GM23248 (cell line): ENCODE results near the gene TBRG4. TPM values are rescaled to one million over a fixed set of nuclear protein-coding genes. Genes with fewer than 3 reads are reported as not detected.

Experiments
- DNase-seq: peaks from one replicate; pipeline ENCODE4 v3.0.0-alpha.2; 2015
- H2AFZ ChIP-seq: fragments of 200-600 bp; sonication (generic); 2 replicates; pipeline ENCODE4 v1.6.1; 2016; ENCODE audit warnings: antibody characterized with exemption
- H3F3A ChIP-seq: fragments of 200-600 bp; sonication (generic); 2 replicates; pipeline ENCODE4 v1.6.1; 2016; ENCODE audit warnings: mild to moderate bottlenecking, antibody characterized with exemption, mixed run types; ENCODE audit not compliant: insufficient read depth
- H3K27ac ChIP-seq: fragments of 200-600 bp; sonication (generic); 2 replicates; pipeline ENCODE4 v1.5.1; 2016; ENCODE audit warnings: mild to moderate bottlenecking
- H3K27me3 ChIP-seq: fragments of 200-600 bp; sonication (generic); replicated peaks from 2 replicates; pipeline ENCODE4 v1.6.1; 2016; ENCODE audit warnings: mild to moderate bottlenecking; ENCODE audit not compliant: insufficient read depth
- H3K36me3 ChIP-seq: fragments of 200-600 bp; sonication (generic); 2 replicates; pipeline ENCODE4 v1.6.1; 2016; ENCODE audit warnings: low read depth, mild to moderate bottlenecking
- H3K4me1 ChIP-seq: fragments of 200-600 bp; sonication (generic); 2 replicates; pipeline ENCODE4 v1.6.1; 2016; ENCODE audit warnings: mild to moderate bottlenecking; ENCODE audit not compliant: insufficient read depth
- H3K4me2 ChIP-seq: fragments of 200-600 bp; sonication (generic); one replicate; pipeline ENCODE4 v1.6.1; 2016; ENCODE audit warnings: mild to moderate bottlenecking; ENCODE audit not compliant: unreplicated experiment
- H3K4me3 ChIP-seq: fragments of 200-600 bp; sonication (generic); 2 replicates; pipeline ENCODE4 v1.5.1; 2016; ENCODE audit warnings: mild to moderate bottlenecking
- H3K79me2 ChIP-seq: fragments of 200-600 bp; sonication (generic); 2 replicates; pipeline ENCODE4 v1.6.1; 2016; ENCODE audit warnings: mild to moderate bottlenecking; ENCODE audit not compliant: insufficient read depth
- H3K9ac ChIP-seq: fragments of 200-600 bp; sonication (generic); 2 replicates; pipeline ENCODE4 v1.6.1; 2016; ENCODE audit warnings: mild to moderate bottlenecking
- H3K9me2 ChIP-seq: fragments of 200-600 bp; sonication (generic); 2 replicates; pipeline ENCODE4 v1.6.1; 2016; ENCODE audit warnings: mixed run types, mild to moderate bottlenecking, moderate library complexity; ENCODE audit not compliant: insufficient read depth
- H3K9me3 ChIP-seq: fragments of 200-600 bp; sonication (generic); one replicate; pipeline ENCODE4 v1.6.1; 2017; ENCODE audit warnings: low read depth
- H4K20me1 ChIP-seq: fragments of 200-600 bp; sonication (generic); 2 replicates; pipeline ENCODE4 v1.6.0; 2016; ENCODE audit not compliant: insufficient read depth
- EZH2 ChIP-seq: fragments of 200-600 bp; sonication (generic); IDR thresholded peaks from 2 replicates; pipeline ENCODE4 v1.6.1; 2018; ENCODE audit warnings: antibody characterized with exemption, mild to moderate bottlenecking; ENCODE audit not compliant: insufficient read depth, poor library complexity, severe bottlenecking
- EZH2phosphoT487 ChIP-seq: fragments of 200-600 bp; sonication (generic); IDR thresholded peaks from 2 replicates; pipeline ENCODE4 v1.6.1; 2018; ENCODE audit warnings: antibody characterized with exemption, moderate library complexity, mild to moderate bottlenecking, low read depth; ENCODE audit not compliant: insufficient read depth
- WGBS, 2 experiments: methylation state at CpG; one replicate each; pipeline ENCODE4 v1.1.6; 2015 to 2017; ENCODE audit warnings: low lambda C conversion rate in 2 of 2, low coverage in 1 of 2; ENCODE audit errors: missing lambda C conversion rate in 2 of 2; 5-methylcytosine and 5-hydroxymethylcytosine counted together
- in situ Hi-C: fragments of 300-500 bp; cut with MboI; formaldehyde crosslinking; loops from 2 replicates; pipeline ENCODE4 v1.15.0; 2020
- polyA plus RNA-seq: library from polyadenylated mRNA; unstranded; fragments of >200 nt; fragmentation: Nextera tagmentation; extraction: Ambion mirVana; gene quantifications from 2 replicates; pipeline ENCODE4 v1.2.1, GENCODE V29; 2016
- total RNA-seq: library from RNA; depleted of rRNA; stranded (reverse); fragments of >200 nt; shearing (Covaris generic); gene quantifications from 2 replicates; pipeline ENCODE4 v1.2.3, GENCODE V29; 2014

TBRG4 gene
- total and polyA plus RNA-seq, 2 experiments from 2014 or later = 55.8 to 62.7 TPM

- Histone ChIP-seq H3K36me3 (peaks cover 46% of the 10 kb centered on the region; the same call in 1 of the 2 replicates), H3K79me2 (peaks cover 59% of the 10 kb centered on the region), H3K9me3 (no peaks in the 10 kb centered on the region), H3K4me1 (0 out of 2 replicates have a peak, but pooled peaks cover 5% of the 10 kb centered on the region), H3F3A (no peaks in the 10 kb centered on the region), H3K9ac (no peak overlapping the region), H2AFZ (no peak overlapping the region), H4K20me1 (no peaks in the 10 kb centered on the region), H3K9me2 (no peaks in the 10 kb centered on the region), H3K27ac (no peak overlapping the region), H3K27me3 (no peaks in the 10 kb centered on the region), H3K4me3 (no peak overlapping the region), H3K4me2 (no peak overlapping the region)
- no peak for DNase-seq
- TF ChIP-seq EZH2phosphoT487 (no peak), EZH2 (no peak)
- 93% methylated on average over 8 of the region's 8 CpGs for WGBS, 2 experiments
- in situ Hi-C loops = loop anchor here (25.0 kb wide), 1 partner anchor 518 kb away; the partner anchor contains the start of gene TMED4
These were observed 5.8 kb downstream of the TBRG4 start for GRCh38 chr7:45105588-45106188.

DNA sequence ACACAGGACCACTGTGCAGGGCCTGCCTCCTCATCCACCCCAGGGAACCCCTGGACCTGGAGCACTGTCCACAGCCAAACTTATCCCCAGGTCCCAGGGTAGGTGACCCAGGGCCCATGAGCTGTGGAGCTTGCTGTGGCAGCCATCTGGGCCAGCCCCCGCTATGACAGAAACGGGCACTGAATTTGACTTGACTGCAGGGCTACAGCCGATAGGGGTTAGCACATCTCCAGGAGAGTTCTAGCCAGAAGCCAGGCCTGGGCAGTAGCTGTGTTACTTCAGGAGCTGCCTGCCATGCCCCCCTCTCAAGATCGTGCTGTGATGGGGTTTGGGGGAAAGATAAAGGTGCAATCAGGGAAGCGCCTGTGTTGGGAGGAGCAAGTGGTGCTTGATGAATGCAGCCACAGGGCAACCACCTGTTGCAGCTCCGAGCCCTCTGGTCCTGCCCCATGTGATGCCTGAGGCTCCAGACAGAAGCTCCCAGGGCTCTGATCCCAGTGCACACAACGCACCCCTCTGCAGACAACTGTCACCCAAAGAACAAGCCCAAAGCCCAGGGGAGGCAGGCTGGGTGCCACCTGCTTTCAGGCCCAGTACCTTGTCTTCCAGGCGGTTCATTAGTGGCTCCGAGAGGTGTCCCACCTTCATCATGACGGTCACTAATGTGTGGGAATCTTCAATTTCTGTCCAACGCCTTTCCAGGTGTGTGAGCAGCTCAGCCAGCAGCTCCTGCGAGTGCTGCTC lies 6.5 kb downstream of the TBRG4 start:
- peaks cover 48% of the 10 kb centered on the region; the same call in 1 of the 2 replicates for H3K36me3 ChIP-seq
- no peaks in the 10 kb centered on the region for H4K20me1 ChIP-seq
- no peak for TF ChIP-seq EZH2phosphoT487
- no peak for TF ChIP-seq EZH2
- 81 to 84% methylated on average over 12 of the region's 12 CpGs for WGBS, 2 experiments
- no peak for DNase-seq
- no peak overlapping the region for H2AFZ ChIP-seq
- 0 out of 2 replicates have a peak, but pooled peaks cover 5% of the 10 kb centered on the region for H3K4me1 ChIP-seq
- H3K27ac ChIP-seq = no peak overlapping the region
- H3F3A ChIP-seq = no peaks in the 10 kb centered on the region
- H3K27me3 ChIP-seq = no peaks in the 10 kb centered on the region
- no peak overlapping the region for H3K4me2 ChIP-seq
- H3K4me3 ChIP-seq = no peak overlapping the region
- H3K9me3 ChIP-seq = no peaks in the 10 kb centered on the region
- no peak overlapping the region for H3K9ac ChIP-seq
- peaks cover 52% of the 10 kb centered on the region for H3K79me2 ChIP-seq
- in situ Hi-C loops = loop anchor here (25.0 kb wide), 1 partner anchor 518 kb away; the partner anchor contains the start of gene TMED4
- no peaks in the 10 kb centered on the region for H3K9me2 ChIP-seq

DNA sequence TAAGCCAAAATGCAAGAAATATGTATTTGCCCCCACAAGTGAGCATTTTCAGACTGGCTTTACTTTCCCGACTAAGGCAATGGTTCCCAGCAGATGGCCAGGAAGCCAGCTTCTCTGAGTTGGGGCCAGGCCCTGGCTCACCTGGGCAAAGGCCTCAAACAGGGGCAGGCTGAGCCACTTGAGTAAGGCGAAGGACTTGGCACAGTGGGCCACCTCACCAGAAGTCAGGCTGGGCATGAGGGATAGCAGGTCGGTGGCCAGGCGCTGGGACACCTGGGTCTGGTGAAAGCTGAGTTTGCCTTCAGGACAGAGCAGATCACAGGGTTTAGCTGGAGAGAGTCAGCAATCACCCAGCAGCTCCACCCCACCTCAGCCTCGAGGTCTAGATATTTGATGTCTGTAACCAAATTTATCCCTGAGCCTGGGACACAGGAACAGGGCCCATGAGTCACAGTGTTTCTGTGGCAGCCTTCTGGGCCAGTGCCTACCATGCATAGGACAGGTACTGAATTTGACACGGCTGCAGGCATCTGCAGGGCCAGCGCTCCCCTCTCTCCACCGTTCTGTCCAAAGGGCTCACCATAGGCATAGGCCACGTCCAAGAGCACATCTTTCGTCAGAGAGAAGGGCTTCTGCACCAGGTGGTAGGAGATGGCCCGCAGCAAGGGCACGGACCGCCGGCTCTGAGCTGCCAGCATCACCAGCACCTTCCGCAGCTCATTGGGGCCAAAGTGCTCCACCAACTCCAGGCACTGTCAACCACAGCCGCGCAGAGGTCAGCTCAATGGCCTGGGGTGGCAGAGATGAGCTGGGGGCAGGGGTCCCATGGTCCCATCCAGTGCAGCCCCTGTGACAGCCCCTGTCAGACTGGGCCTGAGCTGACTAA lies 7.3 kb downstream of the TBRG4 start:
- TF ChIP-seq EZH2phosphoT487 (no peak), EZH2 (no peak)
- no peak overlapping the region for H2AFZ ChIP-seq
- in situ Hi-C loops = loop anchor here (25.0 kb wide), 1 partner anchor 517 kb away; the partner anchor contains the start of gene TMED4
- H3K4me2 ChIP-seq = no peak overlapping the region
- no peak for DNase-seq
- peaks cover 44% of the 10 kb centered on the region for H3K79me2 ChIP-seq
- H4K20me1 ChIP-seq = no peaks in the 10 kb centered on the region
- no peaks in the 10 kb centered on the region for H3K9me2 ChIP-seq
- no peak overlapping the region for H3K9ac ChIP-seq
- H3K9me3 ChIP-seq = no peaks in the 10 kb centered on the region
- 96% methylated on average over 17 of the region's 17 CpGs for WGBS, 2 experiments
- no peaks in the 10 kb centered on the region for H3K27me3 ChIP-seq
- peaks cover 47% of the 10 kb centered on the region; the same call in 1 of the 2 replicates for H3K36me3 ChIP-seq
- no peaks in the 10 kb centered on the region for H3F3A ChIP-seq
- H3K4me3 ChIP-seq = no peak overlapping the region
- 0 out of 2 replicates have a peak, but pooled peaks cover 5% of the 10 kb centered on the region for H3K4me1 ChIP-seq
- H3K27ac ChIP-seq = no peak overlapping the region
